ENCODE results near the gene BEND5. TPM values are rescaled to one million over a fixed set of nuclear protein-coding genes. Genes with fewer than 3 reads are reported as not detected.

BEND5 gene
- total and polyA plus RNA-seq, 7 donors: 1.6 to 12.7 (median 10.9) TPM

DNA sequence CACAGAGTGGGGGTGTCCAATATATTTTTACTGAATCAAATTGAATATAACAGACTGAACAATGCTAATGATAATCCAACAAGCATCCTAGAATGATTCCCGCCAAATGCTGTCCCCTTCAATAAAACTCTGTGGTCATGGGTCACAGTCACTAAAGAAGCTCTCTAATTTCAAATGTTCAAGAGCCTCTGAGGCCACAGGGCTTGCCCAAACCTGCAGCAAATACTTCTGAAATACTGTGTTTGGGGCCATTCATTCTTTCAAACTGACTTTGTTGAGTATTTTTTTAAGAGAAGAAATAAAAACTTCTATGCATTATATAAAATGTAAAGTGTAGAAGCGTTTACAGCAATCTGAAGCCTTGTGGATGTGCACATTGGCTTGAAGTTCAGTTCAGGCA is 7.6 kb upstream of the BEND5 start:
- H3K9me3 ChIP-seq: no peaks in the 10 kb centered on the region
- 86 to 91% methylated on average over 2 of the region's 2 CpGs for WGBS, 2 donors
- no peak overlapping the region for H3K4me3 ChIP-seq
- no peaks in the 10 kb centered on the region for H3K36me3 ChIP-seq
- H3K27me3 ChIP-seq: no peaks in the 10 kb centered on the region
- no peak for DNase-seq
- no peak for TF ChIP-seq EP300 (IDR thresholded peaks at IDR 0.05)
- TF ChIP-seq, protein P1, sequence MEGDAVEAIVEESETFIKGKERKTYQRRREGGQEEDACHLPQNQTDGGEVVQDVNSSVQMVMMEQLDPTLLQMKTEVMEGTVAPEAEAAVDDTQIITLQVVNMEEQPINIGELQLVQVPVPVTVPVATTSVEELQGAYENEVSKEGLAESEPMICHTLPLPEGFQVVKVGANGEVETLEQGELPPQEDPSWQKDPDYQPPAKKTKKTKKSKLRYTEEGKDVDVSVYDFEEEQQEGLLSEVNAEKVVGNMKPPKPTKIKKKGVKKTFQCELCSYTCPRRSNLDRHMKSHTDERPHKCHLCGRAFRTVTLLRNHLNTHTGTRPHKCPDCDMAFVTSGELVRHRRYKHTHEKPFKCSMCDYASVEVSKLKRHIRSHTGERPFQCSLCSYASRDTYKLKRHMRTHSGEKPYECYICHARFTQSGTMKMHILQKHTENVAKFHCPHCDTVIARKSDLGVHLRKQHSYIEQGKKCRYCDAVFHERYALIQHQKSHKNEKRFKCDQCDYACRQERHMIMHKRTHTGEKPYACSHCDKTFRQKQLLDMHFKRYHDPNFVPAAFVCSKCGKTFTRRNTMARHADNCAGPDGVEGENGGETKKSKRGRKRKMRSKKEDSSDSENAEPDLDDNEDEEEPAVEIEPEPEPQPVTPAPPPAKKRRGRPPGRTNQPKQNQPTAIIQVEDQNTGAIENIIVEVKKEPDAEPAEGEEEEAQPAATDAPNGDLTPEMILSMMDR (IDR thresholded peaks at IDR 0.05): no peak
- TF ChIP-seq POLR2AphosphoS5 (IDR thresholded peaks at IDR 0.05): no peak
- intact Hi-C loops (cut with DNase I): no loop called here
- no peak overlapping the region for H3K27ac ChIP-seq
- peaks cover 0 to 2% (median 0%) of the 10 kb centered on the region in 4 donors for H3K4me1 ChIP-seq

- peak overlapping the region; percentile 75 to 97 (median 88) for H3K4me3 ChIP-seq
- H3K27ac ChIP-seq: peak overlapping the region in 3 of 4 donors; percentile 85 to 93 (median 88)
- peaks cover 0 to 41% (median 28%) of the 10 kb centered on the region in 4 donors for H3K4me1 ChIP-seq
- H3K9me3 ChIP-seq: no peaks in the 10 kb centered on the region
- H3K36me3 ChIP-seq: no peaks in the 10 kb centered on the region
- WGBS, 2 donors: 12 to 13% methylated on average over 17 of the region's 17 CpGs
- TF ChIP-seq POLR2A (IDR thresholded peaks at IDR 0.05): no peak
- no peak for TF ChIP-seq POLR2AphosphoS5 (IDR thresholded peaks at IDR 0.05)
- TF ChIP-seq EP300 (IDR thresholded peaks at IDR 0.05): no peak
- TF ChIP-seq, protein P1 (IDR thresholded peaks at IDR 0.05): no peak
- DNase-seq: no peak
- intact Hi-C loops (cut with DNase I): no loop called here
- H3K27me3 ChIP-seq: no peaks in the 10 kb centered on the region
Observed at GRCh38 chr1:48777219-48777895, 666 bp upstream of the BEND5 start.

- H3K27me3 ChIP-seq: no peaks in the 10 kb centered on the region
- peak overlapping the region; percentile 75 to 97 (median 88) for H3K4me3 ChIP-seq
- TF ChIP-seq EP300 (IDR thresholded peaks at IDR 0.05): no peak
- TF ChIP-seq, protein P1 (IDR thresholded peaks at IDR 0.05): no peak
- no peak for TF ChIP-seq POLR2AphosphoS5 (IDR thresholded peaks at IDR 0.05)
- no peak for TF ChIP-seq POLR2A (IDR thresholded peaks at IDR 0.05)
- H3K9me3 ChIP-seq: no peaks in the 10 kb centered on the region
- H3K36me3 ChIP-seq: no peaks in the 10 kb centered on the region
- H3K27ac ChIP-seq: peak overlapping the region; percentile 85 to 93 (median 86)
- peaks cover 0 to 55% (median 41%) of the 10 kb centered on the region in 4 donors for H3K4me1 ChIP-seq
- no peak for DNase-seq
- WGBS, 2 donors: 9 to 34% methylated on average over 7 of the region's 7 CpGs
- intact Hi-C loops (cut with DNase I): no loop called here
Observed at GRCh38 chr1:48775831-48776392, 779 bp downstream of the BEND5 start.

DNA sequence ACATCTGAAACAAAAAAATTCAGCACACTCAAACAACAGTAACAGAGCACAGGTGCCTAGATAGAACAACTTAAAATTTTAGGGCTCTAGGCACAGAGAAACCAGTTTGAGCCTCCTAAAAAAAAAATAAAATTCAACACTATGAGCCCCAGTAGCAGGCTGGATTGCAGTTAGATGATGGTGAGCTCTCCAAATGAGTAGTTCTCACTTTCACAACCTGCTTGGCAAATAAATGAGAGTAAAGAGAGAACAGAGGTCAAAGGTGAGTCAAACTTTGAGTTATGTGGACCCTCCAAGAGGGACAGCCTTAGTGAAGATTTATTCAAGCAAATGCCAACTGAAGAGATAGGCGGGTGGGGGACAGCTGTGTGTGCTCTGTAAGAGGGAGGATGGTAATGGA is 3.6 kb downstream of the BEND5 start:
- peaks cover 0 to 78% (median 49%) of the 10 kb centered on the region in 4 donors for H3K4me1 ChIP-seq
- H3K9me3 ChIP-seq: no peaks in the 10 kb centered on the region
- intact Hi-C loops (cut with DNase I): loop anchor here (5.0 kb wide), 1 partner anchor 301 kb away; the partner anchor contains the start of gene SPATA6
- no peaks in the 10 kb centered on the region for H3K36me3 ChIP-seq
- WGBS, 2 donors: 82 to 84% methylated on average over 1 of the region's 1 CpG
- H3K27ac ChIP-seq: no peak overlapping the region
- H3K4me3 ChIP-seq: no peak overlapping the region
- no peaks in the 10 kb centered on the region for H3K27me3 ChIP-seq
- no peak for DNase-seq
- TF ChIP-seq POLR2A (IDR thresholded peaks at IDR 0.05) (no peak), EP300 (IDR thresholded peaks at IDR 0.05) (no peak), POLR2AphosphoS5 (IDR thresholded peaks at IDR 0.05) (no peak)
- TF ChIP-seq, protein P1 (IDR thresholded peaks at IDR 0.05): no peak

All from sigmoid colon (tissue), 7 donors.